DOHH2 (cell line): ENCODE data around the gene MAPK8IP1.

Experiments used
- CTCF ChIP-seq: fragments of 200-600 bp; sonication (generic); IDR thresholded peaks from one replicate; pipeline ENCODE4 v1.5.1; 2014; ENCODE audit warnings: antibody characterized with exemption, mild to moderate bottlenecking, low read depth, low read length; ENCODE audit not compliant: poor library complexity, severe bottlenecking
- EZH2phosphoT487 ChIP-seq: fragments of 200-600 bp; sonication (generic); IDR thresholded peaks from 2 replicates; pipeline ENCODE4 v1.6.1; 2017; ENCODE audit warnings: borderline replicate concordance, mild to moderate bottlenecking, antibody characterized with exemption, low read length, moderate library complexity, mixed read lengths

- no peak for TF ChIP-seq CTCF
- no peak for TF ChIP-seq EZH2phosphoT487
Observed at GRCh38 chr11:45881708-45882368, 3.6 kb upstream of the MAPK8IP1 start.
